GM19467 (cell line): ENCODE measurements around the gene PER3.

Source experiments
- ATAC-seq: cut with Tn5 transposase; IDR thresholded peaks from one replicate; pipeline ENCODE4 v1.9.1; 2021; ENCODE audit warnings: mild to moderate bottlenecking, moderate library complexity; ENCODE audit not compliant: unreplicated experiment

PER3 gene

GRCh38 chr1:7831458-7831857 lies 47.4 kb downstream of the PER3 start:
- ATAC-seq: no peak

DNA sequence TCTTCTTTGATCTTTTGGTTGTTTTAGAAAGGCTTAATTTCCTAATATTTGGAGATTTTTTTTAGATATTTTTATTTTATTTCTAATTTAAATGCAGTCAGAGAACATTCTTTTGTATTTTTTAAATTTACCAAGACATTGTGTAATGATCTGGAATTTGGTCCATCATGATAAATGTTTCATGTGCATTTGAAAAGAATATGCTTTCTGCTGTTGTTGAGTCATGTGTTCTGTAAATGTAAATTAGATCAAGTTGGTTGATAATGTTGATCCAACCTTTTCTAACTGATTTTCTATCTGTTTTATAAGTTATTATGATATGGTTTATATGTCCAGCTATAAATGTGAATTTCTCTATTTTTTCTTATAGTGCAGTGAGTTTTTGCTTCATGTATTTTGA lies 48.9 kb downstream of the PER3 start:
- ATAC-seq: no peak

- ATAC-seq: no peak
Measured at GRCh38 chr1:7838714-7839113, 54.6 kb downstream of the PER3 start.

DNA sequence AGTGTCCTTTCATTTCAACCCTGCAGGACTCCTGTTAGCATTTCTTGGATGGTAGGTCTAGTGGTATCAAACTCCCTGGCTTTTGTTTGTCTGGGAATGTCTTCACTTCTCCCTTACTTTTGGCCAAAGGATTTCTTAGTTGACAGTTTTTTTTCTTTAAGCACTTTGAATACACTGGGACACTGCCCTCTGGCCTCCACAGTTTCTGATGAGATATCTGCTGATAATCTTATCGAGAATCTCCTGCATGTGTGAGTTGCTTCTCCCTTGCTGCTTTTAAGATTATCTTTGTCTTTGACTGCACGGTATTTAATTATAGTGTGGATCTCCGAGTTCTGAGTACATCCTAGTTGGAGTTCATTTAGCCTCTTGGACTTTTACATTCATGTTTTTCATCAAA lies 55.4 kb downstream of the PER3 start:
- ATAC-seq: no peak

DNA sequence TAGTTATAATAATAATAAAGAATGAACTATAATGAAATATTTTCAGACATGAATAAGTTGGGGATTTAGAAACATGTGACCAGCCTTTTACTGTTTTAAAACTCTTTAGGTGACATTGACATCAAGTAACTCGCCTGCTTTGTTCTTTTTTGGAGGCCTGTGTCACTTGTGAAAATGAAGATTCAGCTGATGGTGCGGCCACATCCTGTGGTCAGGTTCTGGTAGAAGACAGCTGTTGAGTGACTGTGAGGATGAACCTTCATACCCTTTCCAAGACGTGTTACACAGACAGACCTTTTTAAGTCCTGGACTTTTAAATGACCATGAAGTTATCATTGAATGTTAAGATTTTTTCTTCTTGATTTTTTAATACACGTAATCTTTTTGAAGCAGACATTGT lies 58.4 kb downstream of the PER3 start:
- ATAC-seq: no peak

DNA sequence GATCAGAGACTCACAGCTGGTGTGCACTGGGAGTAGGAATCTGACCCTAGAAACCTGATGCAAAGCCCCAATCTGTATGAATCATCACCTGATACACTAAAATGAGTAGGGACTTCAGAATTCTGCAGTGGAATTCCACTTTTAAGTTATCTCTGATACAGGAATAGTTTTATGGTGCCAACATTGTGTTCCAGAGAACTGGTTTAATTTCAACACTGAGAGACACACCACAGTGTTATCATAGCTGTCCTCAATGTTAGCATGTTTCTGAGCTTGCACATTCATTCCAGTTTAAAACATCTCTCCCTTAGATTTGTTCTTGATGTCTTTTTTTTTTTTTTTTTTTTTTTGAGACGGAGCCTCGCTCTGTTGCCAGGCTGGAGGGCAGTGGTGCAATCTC lies 61.7 kb downstream of the PER3 start:
- ATAC-seq: no peak

- ATAC-seq: no peak
Measured at GRCh38 chr1:7846656-7847055, 62.6 kb downstream of the PER3 start.

DNA sequence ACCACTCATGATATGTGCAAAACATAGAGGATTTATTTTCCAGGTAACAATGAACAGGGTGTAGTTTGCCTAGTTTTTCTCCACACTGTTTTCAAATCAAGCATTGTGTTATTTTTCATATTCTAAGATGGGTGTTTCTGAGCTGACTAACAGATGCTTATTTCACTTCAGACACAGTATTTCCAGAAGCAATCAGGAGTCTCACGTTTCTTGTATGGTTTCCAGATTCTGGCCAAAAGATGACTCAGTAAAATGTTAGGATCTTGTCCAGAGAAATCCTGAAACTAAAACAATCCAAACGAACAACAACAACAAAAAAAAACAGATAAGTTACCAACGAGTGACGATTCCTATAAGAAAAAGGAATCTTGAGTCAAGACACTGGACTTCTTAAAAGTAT lies 63.5 kb downstream of the PER3 start:
- no peak for ATAC-seq

DNA sequence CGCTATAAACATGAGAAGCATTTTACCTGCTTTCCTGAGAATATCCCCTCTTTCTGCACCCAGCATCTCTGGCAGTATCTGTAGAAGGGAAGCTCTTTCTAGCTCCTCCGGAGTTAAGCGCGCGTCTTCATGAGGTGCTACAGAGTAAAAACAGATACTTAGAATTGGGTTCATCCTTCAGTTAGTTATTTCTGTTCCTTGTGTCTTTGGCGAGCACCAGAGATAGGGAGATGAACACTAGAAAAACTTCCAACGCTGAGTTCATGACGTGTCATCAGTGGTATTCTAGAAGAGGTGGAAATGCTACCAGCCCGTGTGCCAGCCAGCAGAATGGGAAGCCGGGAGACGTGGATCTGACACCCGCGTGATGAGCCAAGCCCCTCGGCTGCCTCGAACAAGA lies 66.7 kb downstream of the PER3 start:
- no peak for ATAC-seq

DNA sequence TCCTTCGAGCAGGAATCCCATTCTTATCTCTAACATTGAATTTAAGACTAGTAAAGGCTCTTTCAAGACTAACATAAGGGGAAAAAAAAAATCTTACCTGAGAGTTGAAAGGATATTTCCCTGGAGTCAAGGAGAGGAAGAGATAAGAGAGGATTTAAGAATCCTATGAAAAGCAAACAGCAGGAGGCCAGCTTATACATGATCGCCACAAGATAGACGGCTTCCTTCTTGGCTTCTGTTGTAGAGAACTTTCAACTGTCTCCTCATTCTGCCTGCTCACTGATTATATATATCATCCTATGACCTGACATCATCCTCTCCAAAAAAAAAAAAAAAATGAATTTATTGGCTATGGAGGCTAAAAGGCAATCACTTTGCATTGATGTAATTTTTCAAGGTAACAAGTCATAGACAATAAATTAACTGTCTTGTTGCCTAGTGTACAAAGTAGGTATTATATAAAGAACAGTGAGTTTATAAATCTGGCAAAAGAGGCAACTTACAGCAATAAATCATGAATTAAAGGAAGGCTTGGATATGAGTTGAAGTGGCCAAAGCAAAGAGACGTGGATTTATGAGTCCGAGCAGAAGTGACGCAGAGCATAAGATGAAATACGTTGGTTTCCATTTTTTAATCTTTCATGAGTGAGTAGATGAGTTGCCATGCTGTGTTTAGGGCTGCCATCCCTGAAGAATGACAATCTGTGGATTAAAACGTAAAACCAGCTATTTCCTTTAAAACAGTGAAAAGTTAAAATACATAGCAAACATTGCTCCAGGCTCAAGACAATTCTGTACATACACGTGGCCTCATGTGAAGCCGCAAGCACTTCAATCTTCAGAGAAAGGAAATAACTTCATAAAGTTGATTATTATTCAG lies 69.0 kb downstream of the PER3 start, which contains the start of gene UTS2:
UTS2 (minus strand) TSS at position 262 of the 880 bp plus-strand sequence; CDS start at position 200, 62 bp downstream.
- no peak for ATAC-seq

GRCh38 chr1:7853684-7854026 lies 69.6 kb downstream of the PER3 start:
- no peak for ATAC-seq

DNA sequence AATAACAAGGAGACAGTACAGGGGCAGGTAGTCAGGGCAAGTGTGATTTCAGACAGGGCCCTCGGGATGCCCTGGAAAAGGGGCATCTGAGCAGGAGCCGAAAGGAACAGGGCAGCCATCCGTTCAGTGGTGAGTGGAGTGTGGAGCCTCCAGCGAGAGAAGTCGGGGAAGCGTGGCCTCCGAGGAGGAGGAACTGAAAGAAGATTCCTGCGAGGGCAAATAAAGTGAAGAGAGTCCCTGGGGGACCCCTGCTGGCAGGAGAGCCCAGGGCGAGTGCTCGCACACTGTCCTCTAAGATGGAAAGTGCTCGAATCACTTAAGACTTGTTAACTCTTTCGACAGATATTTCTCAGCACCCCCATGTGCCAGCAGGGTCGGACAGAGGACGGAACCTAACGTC lies 72.3 kb downstream of the PER3 start:
- no peak for ATAC-seq

DNA sequence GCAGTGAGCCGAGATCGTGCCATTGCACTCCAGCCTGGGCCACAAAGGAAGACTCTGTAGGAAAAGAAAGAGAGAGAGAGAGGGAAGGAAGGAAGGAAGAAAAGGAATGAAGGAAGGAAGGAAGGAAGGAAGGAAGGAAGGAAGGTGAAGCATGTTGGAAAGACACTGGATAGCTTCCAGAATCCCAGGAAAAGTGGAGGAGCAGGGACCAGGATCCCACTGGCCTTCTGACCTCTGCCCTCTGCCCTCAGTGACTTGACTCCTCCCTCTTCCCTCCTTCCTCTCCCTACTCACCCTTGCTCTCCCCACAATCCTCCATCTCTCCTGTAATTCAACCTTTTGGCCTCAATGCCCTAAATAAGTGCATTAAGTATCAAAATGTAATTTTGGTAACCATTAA lies 72.9 kb downstream of the PER3 start:
- no peak for ATAC-seq

DNA sequence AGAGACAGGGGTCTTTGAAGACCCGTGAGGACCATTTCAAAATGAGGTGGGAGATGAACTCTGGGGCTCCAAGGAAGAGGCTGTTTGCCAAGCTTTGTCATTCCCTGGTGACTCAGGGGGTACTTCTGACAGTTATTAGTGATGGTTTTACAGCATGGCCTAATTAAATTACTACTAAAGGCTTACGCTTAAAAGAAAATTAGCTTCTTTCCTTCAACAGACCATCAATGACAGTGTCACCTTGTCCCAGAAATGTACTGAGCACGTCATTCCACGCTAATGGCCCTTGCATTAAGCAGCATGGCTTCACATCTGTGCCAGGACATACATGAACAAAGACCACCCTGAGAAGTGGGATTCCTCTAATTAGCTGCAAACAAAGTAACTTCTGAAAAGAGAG lies 73.9 kb downstream of the PER3 start:
- no peak for ATAC-seq

GRCh38 chr1:7859406-7859805 lies 75.3 kb downstream of the PER3 start:
- no peak for ATAC-seq

DNA sequence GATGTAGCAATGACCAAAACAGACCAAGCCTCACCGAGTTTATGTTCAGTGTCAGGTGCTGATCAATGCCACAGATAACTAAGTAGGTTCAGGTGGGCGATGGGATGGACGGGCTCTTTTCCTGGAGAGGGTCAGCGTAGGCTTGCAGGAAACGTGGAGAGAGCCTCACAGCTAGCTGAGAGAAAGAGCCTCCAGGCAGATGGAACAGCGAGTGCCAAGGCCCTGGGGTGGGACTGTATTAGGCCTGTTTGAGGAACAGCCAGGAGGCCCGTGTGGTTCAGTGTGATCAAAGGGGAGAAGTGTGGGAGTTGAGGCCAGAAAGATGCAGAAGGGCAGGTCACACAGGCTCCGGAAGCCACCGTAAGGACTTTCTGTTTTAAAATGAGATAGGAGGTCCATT lies 76.0 kb downstream of the PER3 start:
- ATAC-seq: no peak

- ATAC-seq: no peak
Measured at GRCh38 chr1:7861452-7861851, 77.4 kb downstream of the PER3 start.

GRCh38 chr1:7862211-7863060 lies 78.3 kb downstream of the PER3 start:
- ATAC-seq: no peak

DNA sequence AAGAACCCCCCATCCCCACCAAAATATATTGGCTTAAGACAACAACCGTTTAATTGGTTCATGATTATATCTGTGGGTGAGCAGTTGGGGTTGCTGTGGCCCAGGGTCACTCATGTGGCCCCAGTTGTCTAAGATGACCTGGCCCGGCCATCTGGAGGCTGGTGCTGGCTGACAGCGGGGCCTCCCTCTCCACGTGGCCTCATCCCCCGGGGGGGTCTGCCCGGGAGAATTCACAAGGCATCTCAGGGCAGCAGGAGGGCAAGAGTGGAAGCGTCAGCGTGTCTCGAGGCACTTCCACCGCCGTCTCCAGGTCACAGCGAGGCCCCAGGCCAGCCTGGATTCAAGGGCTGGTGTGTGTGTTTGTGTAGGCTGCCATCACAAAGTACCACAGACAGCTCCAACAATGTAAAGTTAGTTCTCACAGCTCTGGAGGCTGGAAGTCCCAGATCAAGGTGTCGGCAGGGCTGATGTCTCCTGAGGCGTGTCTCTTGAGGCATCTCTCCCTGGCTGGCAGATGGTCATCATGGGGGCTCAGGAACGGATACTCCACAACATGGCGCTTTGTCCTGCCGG lies 79.8 kb downstream of the PER3 start:
- ATAC-seq: no peak

- no peak for ATAC-seq
Measured at GRCh38 chr1:7865978-7866377, 81.9 kb downstream of the PER3 start.

DNA sequence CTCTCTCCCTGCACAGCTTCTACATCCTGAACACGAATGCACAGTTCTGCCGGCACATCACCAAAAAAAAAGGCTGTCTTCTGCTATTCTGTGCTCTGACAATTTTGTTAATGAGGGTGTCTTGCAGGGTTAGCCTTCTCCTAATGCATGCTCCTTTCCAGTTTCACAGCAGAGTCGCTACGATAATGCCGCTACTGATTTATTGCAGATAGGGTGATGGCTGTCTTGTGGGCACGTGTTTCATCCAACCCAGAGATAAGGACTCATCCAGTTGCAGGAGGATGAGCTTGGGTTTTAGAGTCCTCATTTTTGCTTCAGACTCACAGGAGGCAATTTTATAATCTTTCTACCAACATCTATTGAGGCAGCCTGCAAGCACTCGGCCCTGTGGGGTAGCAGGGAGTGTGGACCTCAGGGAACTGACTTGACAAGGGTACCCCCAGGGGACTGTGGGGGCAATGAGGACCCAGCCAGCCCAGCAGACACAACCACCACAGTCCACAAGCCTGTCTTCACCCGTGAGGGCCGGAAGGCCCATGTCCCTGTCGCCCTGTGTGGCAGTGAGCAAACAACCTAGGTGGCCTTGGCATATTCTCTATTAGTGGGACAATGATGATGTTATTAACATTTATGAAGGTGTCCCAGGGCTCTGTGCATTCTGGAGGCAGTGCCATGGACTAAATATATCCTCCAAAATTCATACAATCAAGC lies 84.1 kb downstream of the PER3 start:
- no peak for ATAC-seq
